CD4-positive, alpha-beta T cell treated with Interleukin-21 for 1 hour (primary cell): ENCODE results near the gene MFSD2B.
"Not testable (repeated sequence)": the region's sequence is repeated elsewhere in the genome, so short reads cannot be mapped to it uniquely, and the experiment has no call there.

Experiments
- DNase-seq: peaks from one replicate; pipeline ENCODE4 v3.0.0-alpha.2; 2020

MFSD2B gene

GRCh38 chr2:24019729-24020128 is 9.8 kb downstream of the MFSD2B start:
- DNase-seq = no peak

DNA sequence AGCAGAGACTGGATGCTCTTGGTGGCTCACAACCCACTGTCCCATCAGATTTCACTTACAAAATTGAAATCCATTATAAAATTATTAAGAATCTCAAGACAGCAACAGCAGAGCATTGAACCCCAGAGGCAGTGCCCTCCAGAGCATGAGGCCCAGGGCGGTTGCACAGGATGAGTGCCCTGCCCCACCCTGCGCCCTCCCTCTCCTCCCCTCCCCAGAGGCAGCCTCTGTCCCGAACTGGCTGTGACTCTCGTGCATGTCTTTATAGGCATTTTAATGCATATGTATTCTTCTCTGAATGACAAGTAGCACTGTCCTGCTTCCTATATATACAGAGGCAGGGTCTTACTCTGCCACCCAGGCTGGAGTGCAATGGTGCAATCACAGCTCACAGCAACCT is 10.4 kb downstream of the MFSD2B start:
- DNase-seq = no peak

- DNase-seq = peak; percentile 15
These were observed 11.5 kb downstream of the MFSD2B start for GRCh38 chr2:24021122-24021998.

- no peak for DNase-seq
These were observed 12.6 kb downstream of the MFSD2B start for GRCh38 chr2:24022324-24022974.

- no peak for DNase-seq
These were observed 13.2 kb downstream of the MFSD2B start for GRCh38 chr2:24022975-24023575.

DNA sequence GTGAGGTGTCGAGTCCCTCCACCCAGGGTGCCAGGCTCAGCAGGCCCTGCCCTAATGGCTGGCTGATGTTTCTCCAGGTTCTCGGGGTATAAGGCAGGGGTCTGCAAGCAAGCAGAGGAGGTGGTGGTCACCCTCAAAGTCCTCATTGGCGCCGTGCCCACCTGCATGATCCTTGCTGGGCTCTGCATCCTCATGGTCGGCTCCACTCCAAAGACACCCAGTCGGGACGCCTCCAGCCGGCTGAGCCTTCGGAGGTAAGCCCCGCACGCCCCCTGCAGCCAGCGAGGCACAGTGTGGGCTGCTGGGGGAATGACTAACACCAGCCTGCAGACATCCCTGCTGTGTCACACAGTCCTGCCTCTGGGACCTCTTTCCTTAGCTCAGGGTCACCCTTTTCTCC is 14.1 kb downstream of the MFSD2B start:
- no peak for DNase-seq

DNA sequence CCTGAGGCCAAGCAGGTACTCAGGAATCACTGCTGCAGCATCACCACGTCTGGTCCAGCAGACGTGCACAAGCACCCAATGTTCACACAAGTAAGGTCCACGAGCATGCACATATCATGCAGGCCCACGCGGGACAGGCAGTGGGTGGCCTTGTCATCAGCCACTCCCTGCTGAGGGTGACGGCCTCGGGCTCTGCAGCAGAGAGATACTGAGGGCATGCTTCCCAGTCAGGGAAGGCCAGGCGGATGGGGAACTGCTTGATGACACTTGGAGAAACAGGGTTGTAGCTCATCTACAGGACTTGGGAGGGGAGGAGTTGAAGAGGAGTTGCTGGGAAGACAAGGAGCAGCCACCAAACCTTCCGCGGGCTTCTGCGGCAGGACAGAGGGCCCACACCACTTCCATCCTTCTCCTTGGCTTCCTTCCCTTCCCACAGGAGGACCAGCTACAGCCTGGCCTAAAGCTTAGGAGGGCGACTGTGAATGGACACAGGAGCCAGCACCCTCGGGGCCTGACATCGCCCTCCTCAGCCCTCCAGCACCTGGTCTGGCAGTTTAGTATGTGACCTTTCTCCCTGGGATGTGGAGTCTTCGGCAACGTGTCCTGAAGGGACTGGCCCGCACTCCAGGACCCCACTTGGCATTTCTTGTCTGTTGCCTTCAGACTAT is 15.2 kb downstream of the MFSD2B start:
- no peak for DNase-seq

GRCh38 chr2:24026233-24026632 is 16.3 kb downstream of the MFSD2B start:
- no peak for DNase-seq

DNA sequence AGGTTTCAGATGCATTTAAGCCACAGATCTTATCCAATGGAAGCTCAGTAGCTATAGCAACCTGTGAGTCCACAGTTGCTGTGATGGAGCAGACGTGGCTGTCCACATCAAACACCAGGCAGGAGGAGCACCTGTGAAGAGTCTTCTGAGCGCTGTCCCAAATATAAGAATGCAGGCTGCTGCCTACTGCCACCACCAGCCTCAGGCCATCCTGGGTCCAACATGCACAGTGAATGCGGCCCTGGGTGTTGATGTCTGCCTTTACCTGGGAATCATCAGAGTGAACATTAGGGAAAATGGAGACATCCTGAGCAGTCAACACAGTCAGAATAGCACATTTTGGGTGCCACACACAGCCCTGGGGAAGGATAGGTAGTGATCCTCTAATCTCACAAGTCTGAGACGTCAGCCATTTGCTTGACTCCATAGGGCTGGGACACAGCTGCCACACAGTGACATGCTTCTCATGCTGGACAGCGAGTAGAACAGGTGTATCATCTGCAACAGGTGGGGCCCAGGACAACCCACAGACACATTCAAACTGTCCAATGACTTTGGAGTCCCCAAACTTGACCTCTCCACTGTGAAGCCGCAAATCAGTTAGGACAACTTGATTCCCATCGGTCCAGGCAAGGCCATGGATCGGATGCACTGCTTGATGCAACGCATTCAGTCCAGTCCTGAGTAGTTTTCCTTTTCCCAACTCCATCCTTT is 29.1 kb downstream of the MFSD2B start:
- no peak for DNase-seq

GRCh38 chr2:24040511-24040910 is 30.6 kb downstream of the MFSD2B start:
- no peak for DNase-seq

DNA sequence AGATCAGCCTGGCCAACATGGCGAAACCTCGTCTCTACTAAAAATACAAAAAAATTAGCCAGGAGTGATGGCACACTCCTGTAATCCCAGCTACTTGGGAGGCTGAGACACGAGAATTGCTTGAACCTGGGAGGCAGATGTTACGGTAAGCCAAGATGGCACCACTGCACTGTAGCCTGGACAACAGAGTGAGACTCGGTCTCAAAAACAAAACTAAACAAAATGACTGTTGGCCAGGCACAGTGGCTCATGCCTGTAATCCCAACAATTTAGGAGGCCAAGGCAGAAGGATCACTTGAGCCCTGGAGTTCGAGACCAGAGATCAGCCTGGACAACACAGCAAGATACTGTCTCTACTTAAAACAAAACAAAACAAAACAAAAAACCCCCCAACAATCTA is 33.2 kb downstream of the MFSD2B start:
- DNase-seq = not testable (repeated sequence)

GRCh38 chr2:24045511-24046508 is 35.9 kb downstream of the MFSD2B start:
- no peak for DNase-seq

GRCh38 chr2:24046599-24046929 is 36.7 kb downstream of the MFSD2B start:
- no peak for DNase-seq

GRCh38 chr2:24046930-24047702 is 37.2 kb downstream of the MFSD2B start, which contains the start of gene WDCP:
Gene WDCP (minus strand): TSS chr2:24047391. CDS start chr2:24039494, 7,897 bp downstream.
- peak; percentile 96 for DNase-seq

- no peak for DNase-seq
These were observed 37.8 kb downstream of the MFSD2B start for GRCh38 chr2:24047703-24048033.

GRCh38 chr2:24048769-24049484 is 39.0 kb downstream of the MFSD2B start:
- no peak for DNase-seq

DNA sequence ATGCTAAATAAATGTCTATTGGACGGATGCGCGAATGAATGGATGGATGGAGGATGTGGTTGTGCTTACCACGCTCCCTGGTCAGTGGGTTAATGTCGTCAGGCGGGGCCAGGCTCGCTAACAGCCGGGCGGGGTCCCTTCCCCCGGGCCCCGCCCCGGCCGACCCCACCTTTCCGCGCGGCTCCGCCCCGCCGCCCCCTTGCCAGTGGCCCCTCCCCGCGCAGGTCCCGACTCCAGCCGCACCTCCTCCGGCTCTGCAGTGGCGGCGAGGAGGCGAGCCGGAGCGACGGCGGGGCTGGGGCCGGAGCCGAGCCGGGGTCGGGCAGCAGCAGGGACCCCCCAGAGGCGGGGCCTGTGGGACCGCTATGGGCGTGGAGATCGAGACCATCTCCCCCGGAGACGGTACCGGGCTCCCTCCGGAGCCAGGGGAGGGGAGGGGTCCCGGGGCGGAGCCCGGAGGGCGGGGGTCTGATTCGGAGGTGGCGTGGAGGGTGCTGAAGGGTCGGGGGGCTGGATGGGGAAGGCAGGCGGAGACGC is 39.7 kb downstream of the MFSD2B start, which contains the start of gene FKBP1B:
FKBP1B (plus strand) TSS at position 257 of the 537 bp plus-strand sequence; CDS start at position 366, 109 bp downstream.
- peak; percentile 66 for DNase-seq

DNA sequence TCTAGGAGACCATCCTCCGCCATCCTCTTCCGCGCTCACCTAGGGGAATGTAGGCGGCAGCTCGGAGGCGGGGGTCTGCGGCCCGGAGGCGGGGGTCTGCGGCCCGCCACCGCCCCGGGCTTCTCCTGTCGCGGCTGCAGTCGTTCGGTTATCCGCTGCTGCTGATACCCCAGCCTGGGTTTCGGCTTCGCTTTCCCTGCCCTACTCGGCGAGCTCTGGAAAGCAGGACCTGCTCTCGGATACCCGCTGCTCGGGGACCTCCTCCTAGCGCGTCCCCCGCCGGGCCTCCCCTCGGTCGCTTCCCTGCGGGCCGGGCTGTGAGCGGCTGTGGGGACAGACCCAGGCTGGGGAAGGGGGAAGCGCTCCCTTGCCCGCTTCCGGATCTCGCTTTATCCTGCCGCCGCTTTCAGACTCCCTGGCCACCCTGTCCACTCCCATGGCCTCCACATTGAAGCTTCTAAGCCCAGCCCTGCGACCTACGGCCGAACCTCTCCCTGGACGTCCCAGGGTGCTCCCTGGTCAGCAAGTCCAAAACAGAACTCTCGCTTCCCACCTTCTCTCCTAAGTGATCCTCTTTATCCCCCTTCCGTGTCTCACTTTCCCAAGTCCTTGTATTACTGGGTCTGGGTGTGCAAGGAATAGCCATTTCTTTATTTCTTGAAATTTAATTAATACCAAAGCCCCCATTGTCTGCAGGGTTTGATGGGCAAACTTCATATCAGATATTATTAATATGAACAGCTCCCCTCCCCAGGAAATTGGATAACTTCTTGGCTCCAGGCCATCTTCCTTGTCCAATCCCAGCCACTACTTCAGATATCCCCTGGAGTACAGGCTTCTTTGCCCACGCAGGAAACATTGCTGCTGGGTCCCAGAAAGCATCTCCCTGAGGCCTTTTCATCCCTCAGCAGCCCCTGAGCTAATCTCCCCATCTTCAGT is 40.4 kb downstream of the MFSD2B start:
- no peak for DNase-seq
